Measurements from ENCODE around the gene GINS2. TPM values are rescaled to one million over a fixed set of nuclear protein-coding genes. Genes with fewer than 3 reads are reported as not detected.

GINS2 gene
- total RNA-seq, 4 donors from 2014 or later, result 1.8 to 2.5 (median 1.9) TPM; not detected in 1

DNA sequence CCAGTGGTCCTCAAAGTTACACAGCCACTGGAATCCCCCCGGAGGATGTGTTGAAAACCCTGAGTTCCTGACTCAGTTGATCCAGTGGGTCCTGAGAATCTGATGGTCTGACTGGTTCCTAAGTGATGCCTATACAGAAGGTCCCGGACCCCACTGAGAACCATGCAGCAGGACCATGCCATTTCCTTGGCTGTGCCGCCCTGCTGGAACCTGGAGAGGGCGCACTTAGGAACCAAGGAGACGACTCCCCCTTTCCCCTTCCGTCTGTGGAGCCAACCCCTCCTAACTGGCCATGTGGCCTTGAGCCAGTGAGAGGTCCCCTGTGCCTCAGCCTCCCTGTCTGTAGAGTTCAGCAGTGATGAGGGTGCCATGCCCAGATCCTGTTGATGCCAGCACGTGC is 40.1 kb upstream of the GINS2 start:
- 78% methylated on average over 6 of the region's 7 CpGs for WGBS

DNA sequence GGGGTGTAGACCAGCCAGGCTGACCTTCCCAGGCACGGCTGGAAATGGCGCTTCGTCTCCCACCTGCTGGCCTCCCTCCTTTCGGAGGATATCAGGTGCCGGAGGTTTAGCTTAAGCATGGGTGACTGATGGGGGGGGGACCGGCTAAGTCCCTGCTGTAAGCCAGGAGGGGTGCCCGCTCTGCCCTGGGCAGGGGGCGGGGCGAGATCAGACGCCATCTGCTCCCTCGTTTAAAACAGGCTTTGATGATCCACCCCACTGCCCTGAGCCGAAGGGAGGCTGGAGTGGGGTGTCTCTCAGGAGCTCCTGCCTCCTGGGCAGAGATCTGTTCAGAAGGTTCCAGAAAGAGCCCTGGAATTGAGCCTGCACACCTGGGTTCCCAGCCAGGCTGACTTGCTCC is 36.2 kb upstream of the GINS2 start:
- H3K36me3 ChIP-seq, result no peaks in the 10 kb centered on the region
- DNase-seq (ENCODE audit: low spot score in 2 of 2), result no peak
- no peak overlapping the region for H3K4me3 ChIP-seq
- no peaks in the 10 kb centered on the region for H3K9me3 ChIP-seq
- no peak for TF ChIP-seq EP300 (IDR thresholded peaks at IDR 0.05)
- TF ChIP-seq POLR2A (IDR thresholded peaks at IDR 0.05), result no peak
- TF ChIP-seq, protein P1, sequence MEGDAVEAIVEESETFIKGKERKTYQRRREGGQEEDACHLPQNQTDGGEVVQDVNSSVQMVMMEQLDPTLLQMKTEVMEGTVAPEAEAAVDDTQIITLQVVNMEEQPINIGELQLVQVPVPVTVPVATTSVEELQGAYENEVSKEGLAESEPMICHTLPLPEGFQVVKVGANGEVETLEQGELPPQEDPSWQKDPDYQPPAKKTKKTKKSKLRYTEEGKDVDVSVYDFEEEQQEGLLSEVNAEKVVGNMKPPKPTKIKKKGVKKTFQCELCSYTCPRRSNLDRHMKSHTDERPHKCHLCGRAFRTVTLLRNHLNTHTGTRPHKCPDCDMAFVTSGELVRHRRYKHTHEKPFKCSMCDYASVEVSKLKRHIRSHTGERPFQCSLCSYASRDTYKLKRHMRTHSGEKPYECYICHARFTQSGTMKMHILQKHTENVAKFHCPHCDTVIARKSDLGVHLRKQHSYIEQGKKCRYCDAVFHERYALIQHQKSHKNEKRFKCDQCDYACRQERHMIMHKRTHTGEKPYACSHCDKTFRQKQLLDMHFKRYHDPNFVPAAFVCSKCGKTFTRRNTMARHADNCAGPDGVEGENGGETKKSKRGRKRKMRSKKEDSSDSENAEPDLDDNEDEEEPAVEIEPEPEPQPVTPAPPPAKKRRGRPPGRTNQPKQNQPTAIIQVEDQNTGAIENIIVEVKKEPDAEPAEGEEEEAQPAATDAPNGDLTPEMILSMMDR (IDR thresholded peaks at IDR 0.05), result no peak
- peaks cover 5% of the 10 kb centered on the region for H3K27me3 ChIP-seq
- H3K27ac ChIP-seq, result no peak overlapping the region
- H3K4me1 ChIP-seq, result no peaks in the 10 kb centered on the region
- WGBS, result 95% methylated on average over 4 of the region's 12 CpGs

More for the DNA sequence above, 40.1 kb upstream of the GINS2 start:
- H3K27me3 ChIP-seq, result peaks cover 5% of the 10 kb centered on the region
- H3K4me1 ChIP-seq, result no peaks in the 10 kb centered on the region
- no peak for DNase-seq (ENCODE audit: low spot score in 2 of 2)
- TF ChIP-seq POLR2A (IDR thresholded peaks at IDR 0.05) (no peak), EP300 (IDR thresholded peaks at IDR 0.05) (no peak), POLR2AphosphoS5 (IDR thresholded peaks at IDR 0.05) (no peak)
- TF ChIP-seq, protein P1 (IDR thresholded peaks at IDR 0.05), result no peak
- H3K4me3 ChIP-seq, result no peak overlapping the region
- no peak overlapping the region for H3K27ac ChIP-seq
- no peaks in the 10 kb centered on the region for H3K36me3 ChIP-seq
- H3K9me3 ChIP-seq, result no peaks in the 10 kb centered on the region

DNA sequence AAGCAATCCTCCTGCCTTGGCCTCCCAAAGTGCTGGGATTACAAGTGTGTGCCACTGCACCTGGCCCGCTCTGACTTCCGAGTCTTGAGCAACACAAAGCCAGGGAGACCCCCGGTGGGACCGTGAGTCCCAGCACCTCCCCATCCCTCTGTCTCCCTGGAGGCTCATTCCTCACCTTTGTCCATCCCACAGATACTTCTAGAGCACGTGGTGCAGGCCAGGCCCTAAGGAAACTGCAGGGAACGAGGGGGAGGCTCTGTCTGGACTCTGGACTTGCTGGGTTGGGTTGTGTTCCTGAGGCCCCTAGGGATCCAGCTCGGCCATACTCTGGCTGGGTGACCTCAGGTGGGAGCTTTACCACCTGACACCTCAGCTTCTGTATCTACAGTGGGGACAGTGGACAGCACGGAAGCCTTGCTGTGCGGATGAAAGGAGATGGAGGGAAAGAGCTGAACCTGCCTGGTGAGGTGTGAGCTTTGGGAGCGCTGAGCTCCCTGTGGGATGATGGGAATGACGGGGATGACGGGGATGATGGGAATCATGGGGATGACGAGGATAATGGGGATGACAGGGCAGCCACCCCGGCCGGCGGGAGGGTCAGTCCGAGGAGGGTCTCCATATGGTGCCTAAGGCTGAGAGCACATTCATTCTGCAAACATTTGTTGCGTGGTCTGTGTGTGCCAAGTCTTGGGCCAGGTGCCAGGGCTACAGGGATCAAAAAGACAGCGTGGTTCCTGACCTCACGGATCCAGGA is 35.5 kb upstream of the GINS2 start:
- H3K4me3 ChIP-seq, result no peak overlapping the region
- H3K27ac ChIP-seq, result no peak overlapping the region
- 77% methylated on average over 17 of the region's 20 CpGs for WGBS
- DNase-seq (ENCODE audit: low spot score in 2 of 2), result no peak
- TF ChIP-seq POLR2A (IDR thresholded peaks at IDR 0.05) (no peak), EP300 (IDR thresholded peaks at IDR 0.05) (no peak), POLR2AphosphoS5 (IDR thresholded peaks at IDR 0.05) (no peak)
- TF ChIP-seq, protein P1 (IDR thresholded peaks at IDR 0.05), result no peak
- H3K9me3 ChIP-seq, result no peaks in the 10 kb centered on the region
- H3K27me3 ChIP-seq, result peaks cover 5% of the 10 kb centered on the region
- H3K4me1 ChIP-seq, result no peaks in the 10 kb centered on the region
- H3K36me3 ChIP-seq, result no peaks in the 10 kb centered on the region

DNA sequence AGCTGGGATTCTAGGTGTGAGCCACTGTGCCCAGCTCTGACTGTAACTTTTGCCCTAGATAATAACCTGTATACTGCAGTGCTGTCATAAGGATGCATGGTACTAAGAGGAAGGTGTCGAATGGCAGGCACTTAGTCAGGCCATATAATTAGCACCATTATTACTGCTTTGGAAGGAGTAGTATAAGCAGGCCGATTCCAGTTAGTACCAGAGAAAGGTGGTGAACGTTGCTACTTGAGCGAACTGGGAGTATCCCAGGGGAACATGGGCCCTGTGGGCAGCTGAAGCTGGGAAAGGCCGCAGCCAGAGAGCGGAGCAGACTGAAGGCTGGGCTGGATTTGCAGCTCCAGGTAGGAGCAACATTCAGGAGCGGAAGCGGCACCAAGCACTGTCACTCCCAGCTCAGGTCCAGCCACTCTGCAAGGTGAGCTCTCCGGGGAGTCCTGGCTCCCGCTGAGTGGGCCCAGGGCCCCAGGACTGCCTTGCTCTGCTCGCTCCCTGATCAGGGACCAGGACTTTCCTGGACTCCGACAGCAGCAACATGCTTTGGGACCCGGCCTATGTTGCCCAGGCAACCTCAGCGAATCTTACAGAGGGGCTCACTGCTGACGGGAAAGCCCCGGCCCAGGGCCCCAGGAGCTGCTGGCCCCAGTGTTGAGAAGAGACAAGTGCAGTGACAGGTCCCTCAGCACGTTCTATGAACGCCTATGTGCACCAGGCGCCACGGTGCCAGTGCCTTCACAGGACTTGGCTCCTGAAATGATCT is 33.6 kb upstream of the GINS2 start:
- Histone ChIP-seq H3K27ac (no peak overlapping the region), H3K4me3 (no peak overlapping the region), H3K36me3 (no peaks in the 10 kb centered on the region), H3K9me3 (no peaks in the 10 kb centered on the region), H3K4me1 (peaks cover 11% of the 10 kb centered on the region), H3K27me3 (peaks cover 5% of the 10 kb centered on the region)
- TF ChIP-seq POLR2A (IDR thresholded peaks at IDR 0.05) (no peak), POLR2AphosphoS5 (IDR thresholded peaks at IDR 0.05) (no peak), EP300 (IDR thresholded peaks at IDR 0.05) (no peak)
- TF ChIP-seq, protein P1 (IDR thresholded peaks at IDR 0.05), result no peak
- no peak for DNase-seq (ENCODE audit: low spot score in 2 of 2)
- 75% methylated on average over 13 of the region's 20 CpGs for WGBS

DNA sequence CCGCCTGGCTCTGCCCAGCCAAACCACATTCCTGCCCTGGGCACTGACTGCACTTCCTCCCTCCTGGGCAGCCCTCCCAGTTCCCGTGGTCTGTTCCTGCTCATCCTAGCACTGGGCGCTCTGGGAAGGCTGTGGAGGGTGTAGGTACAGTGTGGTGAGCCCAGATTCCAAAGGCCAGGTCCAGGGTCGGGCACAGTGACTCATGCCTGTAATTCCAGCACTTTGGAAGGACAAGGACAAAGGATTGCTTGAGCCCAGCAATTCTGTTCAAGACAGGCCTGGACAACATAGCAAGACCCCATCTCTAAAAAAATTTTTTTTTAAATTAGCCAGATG is 31.5 kb upstream of the GINS2 start:
- TF ChIP-seq POLR2A (IDR thresholded peaks at IDR 0.05), result no peak
- H3K27ac ChIP-seq, result no peak overlapping the region
- no peaks in the 10 kb centered on the region for H3K27me3 ChIP-seq
- DNase-seq (ENCODE audit: low spot score in 2 of 2), result no peak
- H3K36me3 ChIP-seq, result no peaks in the 10 kb centered on the region
- H3K9me3 ChIP-seq, result no peaks in the 10 kb centered on the region
- H3K4me3 ChIP-seq, result no peak overlapping the region
- WGBS, result 63% methylated on average over 4 of the region's 4 CpGs
- H3K4me1 ChIP-seq, result peaks cover 31% of the 10 kb centered on the region

Measured in suprapubic skin (tissue), 4 donors.